Activated effector memory CD4-positive, alpha-beta T cell treated with Interleukin-2 at 50 U/mL for 16 hours (primary cell): ENCODE measurements around the gene GPT2.
"Not testable (repeated sequence)": the region's sequence is repeated elsewhere in the genome, so short reads cannot be mapped to it uniquely, and the experiment has no call there.

Source experiments
- DNase-seq: peaks from one replicate; pipeline ENCODE4 v3.0.0-alpha.2; 2020

GPT2 gene

GRCh38 chr16:46862555-46863447 lies 21.4 kb upstream of the GPT2 start:
- DNase-seq, result no peak

GRCh38 chr16:46866286-46866685 lies 17.9 kb upstream of the GPT2 start:
- no peak for DNase-seq

- DNase-seq, result not testable (repeated sequence)
These were observed 16.7 kb upstream of the GPT2 start for GRCh38 chr16:46867486-46867885.

- DNase-seq, result not testable (repeated sequence)
These were observed 15.3 kb upstream of the GPT2 start for GRCh38 chr16:46868891-46869290.

GRCh38 chr16:46871597-46871996 lies 12.6 kb upstream of the GPT2 start:
- no peak for DNase-seq

- no peak for DNase-seq
These were observed 11.0 kb upstream of the GPT2 start for GRCh38 chr16:46873201-46873600.

- no peak for DNase-seq
These were observed 8.9 kb upstream of the GPT2 start for GRCh38 chr16:46875243-46875642.

GRCh38 chr16:46882304-46882939 lies 1.7 kb upstream of the GPT2 start:
- DNase-seq, result no peak

- no peak for DNase-seq
These were observed 1.2 kb upstream of the GPT2 start for GRCh38 chr16:46882940-46883307.

- no peak for DNase-seq
These were observed 841 bp upstream of the GPT2 start for GRCh38 chr16:46883353-46883689.

GRCh38 chr16:46884513-46885293 lies 541 bp downstream of the GPT2 start:
- no peak for DNase-seq

- no peak for DNase-seq
These were observed 2.0 kb downstream of the GPT2 start for GRCh38 chr16:46885960-46886763.

GRCh38 chr16:46886764-46887523 lies 2.8 kb downstream of the GPT2 start:
- DNase-seq, result no peak

GRCh38 chr16:46887524-46887854 lies 3.3 kb downstream of the GPT2 start:
- DNase-seq, result no peak

- DNase-seq, result no peak
These were observed 5.2 kb downstream of the GPT2 start for GRCh38 chr16:46889245-46889941.

- no peak for DNase-seq
These were observed 5.8 kb downstream of the GPT2 start for GRCh38 chr16:46889942-46890300.

- DNase-seq, result no peak
These were observed 7.7 kb downstream of the GPT2 start for GRCh38 chr16:46891910-46892309.

- no peak for DNase-seq
These were observed 10.0 kb downstream of the GPT2 start for GRCh38 chr16:46894036-46894672.

GRCh38 chr16:46895399-46896313 lies 11.5 kb downstream of the GPT2 start:
- DNase-seq, result no peak
